GM21515 (cell line): Measurements from ENCODE around the gene KCNQ5.
"Not testable (repeated sequence)": the region's sequence is repeated elsewhere in the genome, so short reads cannot be mapped to it uniquely, and the experiment has no call there.

Source experiments
- ATAC-seq: cut with Tn5 transposase; IDR thresholded peaks from one replicate; pipeline ENCODE4 v1.9.1; 2021; ENCODE audit not compliant: unreplicated experiment

KCNQ5 gene

DNA sequence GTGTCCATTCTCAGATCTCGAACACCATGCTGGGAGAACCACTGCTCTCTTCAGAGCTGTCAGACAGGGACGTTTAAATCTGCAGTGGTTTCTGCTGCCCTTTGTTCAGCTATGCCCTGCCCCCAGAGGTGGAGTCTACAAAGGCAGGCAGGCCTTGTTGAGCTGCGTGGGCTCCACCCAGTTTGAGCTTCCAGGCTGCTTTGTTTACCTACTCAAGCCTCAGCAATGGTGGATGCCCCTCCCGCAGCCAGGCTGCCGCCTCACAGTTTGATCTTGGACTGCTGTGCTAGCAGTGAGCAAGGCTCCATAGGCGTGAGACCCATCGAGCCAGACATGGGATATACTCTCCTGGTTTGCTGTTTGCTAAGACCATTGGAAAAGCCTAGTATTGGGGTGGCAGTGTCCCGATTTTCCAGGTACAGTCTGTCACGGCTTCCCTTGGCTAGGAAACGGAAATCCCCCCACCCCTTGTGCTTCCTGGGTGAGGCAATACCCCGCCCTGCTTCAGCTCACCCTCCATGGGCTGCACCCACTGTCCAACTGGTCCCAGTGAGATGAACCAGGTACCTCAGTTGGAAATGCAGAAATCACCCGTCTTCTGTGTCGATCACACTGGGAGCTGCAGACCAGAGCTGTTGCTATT is 362.4 kb downstream of the KCNQ5 start:
- not testable (repeated sequence) for ATAC-seq

- no peak for ATAC-seq
Observed at GRCh38 chr6:72984981-72985665, 363.3 kb downstream of the KCNQ5 start.

GRCh38 chr6:72987301-72987700 is 365.4 kb downstream of the KCNQ5 start:
- ATAC-seq = no peak

- no peak for ATAC-seq
Observed at GRCh38 chr6:72999995-73000394, 378.1 kb downstream of the KCNQ5 start.

DNA sequence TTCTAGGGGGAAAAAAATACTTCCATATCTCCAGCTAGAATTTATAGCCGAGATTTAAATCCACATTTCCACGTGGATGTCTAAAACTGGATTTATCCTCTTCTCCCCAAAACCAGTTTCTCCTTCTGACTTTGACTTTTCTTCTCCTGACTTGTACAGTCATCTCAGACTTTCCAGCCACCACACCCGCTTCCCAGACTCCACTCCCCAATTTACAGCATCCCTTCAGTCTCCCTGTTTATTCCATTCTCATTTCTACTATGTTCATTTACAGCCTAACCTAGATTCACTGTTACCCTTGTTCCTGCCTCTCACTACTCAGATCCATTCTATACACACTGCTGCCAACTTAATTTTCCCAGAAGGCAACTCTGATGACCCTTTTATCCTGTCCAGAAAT is 378.6 kb downstream of the KCNQ5 start:
- ATAC-seq = no peak

- ATAC-seq = no peak
Observed at GRCh38 chr6:73002588-73002987, 380.7 kb downstream of the KCNQ5 start.

DNA sequence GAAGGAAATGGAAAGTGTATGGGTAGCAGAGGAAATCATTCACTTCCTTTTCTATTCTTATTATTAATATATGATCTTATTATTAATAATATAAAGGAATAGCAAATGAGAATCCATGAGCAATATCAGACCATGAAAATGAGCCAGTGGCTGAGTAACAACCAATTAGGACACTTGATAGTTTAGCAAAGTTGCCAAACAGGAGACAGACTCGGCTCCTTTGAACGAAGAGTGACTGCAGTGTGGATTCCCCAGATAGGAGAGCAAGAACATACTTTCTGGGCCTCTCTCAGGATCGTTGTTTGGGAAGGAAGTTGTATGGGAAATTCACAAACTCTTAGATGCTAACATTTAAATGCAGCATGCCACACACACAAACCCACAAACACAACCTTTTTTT is 381.4 kb downstream of the KCNQ5 start:
- no peak for ATAC-seq

DNA sequence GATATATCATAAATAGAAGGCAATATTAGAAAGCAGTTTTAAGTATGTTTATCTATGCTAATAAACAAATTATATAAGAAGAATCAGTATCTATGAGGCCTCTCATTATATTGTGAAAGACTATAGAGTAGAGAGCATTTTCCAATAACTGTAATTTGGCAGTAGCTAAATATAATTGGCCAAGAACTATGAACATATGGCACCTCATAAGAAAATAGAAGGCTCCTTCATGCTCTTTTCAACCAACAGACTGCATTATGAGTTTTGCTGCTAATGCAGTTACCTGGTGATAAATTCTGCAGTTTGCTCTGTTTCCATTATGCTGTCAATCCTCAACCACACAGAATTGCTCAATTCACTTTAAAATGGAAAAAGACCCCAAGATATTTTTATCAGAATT is 382.4 kb downstream of the KCNQ5 start:
- ATAC-seq = no peak

- ATAC-seq = no peak
Observed at GRCh38 chr6:73004861-73005260, 383.0 kb downstream of the KCNQ5 start.

DNA sequence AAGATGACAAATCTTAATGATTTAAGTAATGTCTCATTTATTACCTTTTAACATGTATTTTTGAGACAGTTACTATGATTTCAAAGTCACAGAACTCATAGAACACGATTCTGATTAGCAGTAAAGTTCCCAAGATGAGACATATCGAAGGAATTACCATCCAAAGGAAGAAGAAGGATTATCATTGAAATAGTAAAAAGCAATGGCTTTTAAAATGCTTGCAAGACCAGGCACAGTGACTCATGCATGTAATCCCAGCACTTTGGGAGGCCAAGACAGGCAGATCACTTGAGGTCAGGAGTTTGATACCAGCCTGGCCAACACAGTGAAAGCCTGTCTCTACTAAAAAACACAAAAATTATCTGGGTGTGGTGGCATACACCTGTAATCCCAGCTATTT is 384.3 kb downstream of the KCNQ5 start:
- ATAC-seq = no peak

GRCh38 chr6:73011945-73012344 is 390.1 kb downstream of the KCNQ5 start:
- no peak for ATAC-seq

GRCh38 chr6:73017476-73017875 is 395.6 kb downstream of the KCNQ5 start:
- no peak for ATAC-seq

GRCh38 chr6:73024598-73024997 is 402.7 kb downstream of the KCNQ5 start:
- no peak for ATAC-seq

- ATAC-seq = no peak
Observed at GRCh38 chr6:73027691-73028090, 405.8 kb downstream of the KCNQ5 start.

DNA sequence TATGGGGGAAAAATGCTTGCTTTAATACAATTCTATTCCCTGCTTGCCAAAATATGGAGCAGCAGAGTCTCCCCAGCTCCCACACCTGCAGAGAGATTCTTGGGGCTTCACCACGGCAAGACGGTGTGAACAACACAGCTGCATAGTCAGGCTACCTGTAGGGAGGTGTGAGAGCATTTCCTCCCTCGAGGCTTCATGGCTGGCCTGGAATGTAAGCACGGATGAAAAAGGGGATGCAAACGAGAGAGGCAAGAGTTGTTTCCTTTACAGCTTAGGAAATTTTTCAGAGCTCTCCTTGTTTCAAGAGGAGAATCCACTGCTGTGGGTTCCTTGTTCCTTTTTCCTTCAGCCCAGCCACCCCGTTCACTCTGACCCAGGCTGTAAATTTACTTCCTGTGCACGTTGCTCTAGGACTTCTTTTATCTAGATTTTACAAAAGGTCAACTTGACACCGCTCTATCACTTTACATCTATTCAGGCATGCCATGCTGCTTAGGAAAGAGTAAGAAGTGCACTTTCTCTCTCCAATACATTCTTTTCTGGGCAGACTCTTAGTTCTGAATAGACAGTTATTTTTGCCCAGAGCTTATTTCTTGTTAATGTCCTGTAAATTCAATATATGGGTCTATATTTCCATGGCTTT is 406.4 kb downstream of the KCNQ5 start:
- ATAC-seq = no peak

GRCh38 chr6:73028893-73029450 is 407.1 kb downstream of the KCNQ5 start:
- ATAC-seq = no peak

- peak; percentile 57 for ATAC-seq
Observed at GRCh38 chr6:73030257-73030656, 408.4 kb downstream of the KCNQ5 start.

DNA sequence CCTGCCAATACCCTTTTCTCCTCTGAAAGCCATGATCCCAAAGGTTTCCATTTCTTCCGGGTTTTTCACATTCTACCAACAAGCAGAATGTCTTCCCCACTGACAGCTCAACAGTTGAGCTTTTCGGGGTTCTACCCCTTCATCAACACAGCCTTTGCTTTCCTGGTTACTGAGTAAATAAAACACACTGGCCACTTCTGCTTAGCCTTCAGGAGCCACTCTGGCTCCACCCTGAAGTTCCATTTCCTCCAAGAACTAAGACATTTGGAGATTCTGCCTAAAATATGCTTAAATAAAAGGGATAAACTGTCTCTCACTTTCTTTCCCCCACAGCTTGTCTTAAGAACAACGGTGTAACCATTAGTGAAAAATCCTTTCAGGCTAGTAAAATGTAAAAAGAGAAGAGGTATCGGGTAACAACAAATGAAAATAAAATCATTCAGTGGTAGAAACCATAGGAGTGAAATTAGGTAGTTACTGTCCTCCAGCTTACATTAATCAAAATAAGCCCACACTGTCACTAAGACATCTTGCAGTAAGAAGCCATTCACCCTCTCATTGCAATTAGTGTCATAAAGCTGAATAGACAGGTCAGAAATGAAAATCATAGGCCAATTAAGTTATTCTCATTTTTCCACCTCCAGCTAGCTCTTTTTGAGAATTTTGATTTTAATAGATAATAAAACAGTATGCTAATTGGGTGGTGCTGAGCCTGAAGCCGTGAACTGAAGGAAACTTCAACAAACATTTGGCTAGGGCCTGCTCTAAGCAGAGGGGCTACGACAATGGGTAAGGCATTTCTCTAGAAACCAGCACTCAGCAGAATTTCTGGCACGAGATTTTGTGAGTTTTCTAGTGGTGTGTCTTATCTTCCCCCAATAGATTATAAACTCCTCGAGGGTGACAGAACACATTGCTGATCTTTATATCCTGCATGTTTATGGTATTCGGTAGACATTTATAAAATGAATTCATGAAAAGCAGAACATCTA is 409.2 kb downstream of the KCNQ5 start:
- peak; percentile 17 for ATAC-seq

DNA sequence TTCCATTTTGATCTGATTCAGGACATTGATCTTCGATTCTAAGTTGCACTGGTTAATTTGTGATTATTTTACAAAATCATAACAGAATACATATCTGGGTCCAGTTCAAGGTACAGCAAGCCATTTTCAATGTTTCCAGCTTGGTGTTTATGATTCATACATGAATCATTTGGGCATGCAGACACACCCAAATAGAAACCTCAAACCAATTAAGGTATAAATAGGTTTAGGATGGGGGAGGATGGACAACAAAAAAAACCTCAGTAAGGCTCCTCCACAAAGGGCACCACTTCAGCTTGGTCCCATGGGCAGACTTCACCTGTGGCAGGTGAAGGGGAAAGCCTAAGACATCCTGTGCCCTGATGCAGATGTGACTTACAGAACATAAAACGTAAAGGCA is 410.7 kb downstream of the KCNQ5 start:
- ATAC-seq = no peak

GRCh38 chr6:73036689-73037088 is 414.8 kb downstream of the KCNQ5 start:
- no peak for ATAC-seq

DNA sequence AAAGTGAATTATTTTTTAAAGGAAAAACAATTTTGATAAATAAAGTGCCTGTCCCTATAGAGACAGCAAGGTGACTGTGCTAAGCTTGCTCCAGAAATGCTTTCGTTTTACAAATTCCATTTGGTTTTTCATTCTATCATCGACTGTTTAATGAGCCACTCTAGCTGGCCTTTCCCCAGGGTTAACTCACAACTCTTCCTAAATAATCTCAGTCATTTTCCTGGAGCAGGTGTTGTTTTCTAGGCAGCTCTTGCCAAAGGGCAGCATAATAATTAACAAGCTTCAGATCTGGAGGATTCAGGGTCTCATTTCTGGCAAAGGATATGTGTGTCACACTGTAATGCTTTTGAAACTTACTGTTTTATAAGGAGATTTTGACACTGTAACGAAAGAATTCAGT is 419.2 kb downstream of the KCNQ5 start:
- no peak for ATAC-seq
